Measurements from ENCODE around the gene NPEPPS.

- TF ChIP-seq GATA3 (IDR thresholded peaks at IDR 0.05; ENCODE audit: low read depth, low read length) = no peak
- no peak for TF ChIP-seq GATA2 (IDR thresholded peaks at IDR 0.05; ENCODE audit: low read depth, low read length)
These were observed 112.2 kb downstream of the NPEPPS start for GRCh38 chr17:47643116-47643515.

Data from SH-SY5Y (cell line).